Ovary (tissue), 9 donors: ENCODE measurements around the gene PDS5B. TPM values are rescaled to one million over a fixed set of nuclear protein-coding genes. Genes with fewer than 3 reads are reported as not detected.
"Not testable (repeated sequence)": the region's sequence is repeated elsewhere in the genome, so short reads cannot be mapped to it uniquely, and the experiment has no call there.

Experiments used
- DNase-seq, 5 donors: peaks; one replicate each; pipeline ENCODE4 v3.0.0-alpha.2; 2019 to 2020
- H3K27ac ChIP-seq, 2 donors: fragments of 200-600 bp; one replicate each; pipeline versions ENCODE4 v1.5.1 to v1.8.0; 2019 to 2022
- H3K27me3 ChIP-seq: fragments of 200-600 bp; one replicate; pipeline ENCODE4 v1.8.0; 2022
- H3K36me3 ChIP-seq: fragments of 200-600 bp; sonication (generic); one replicate; pipeline ENCODE4 v1.5.1; 2019
- H3K4me1 ChIP-seq: one replicate; pipeline ENCODE4 v1.8.1; 2013; ENCODE audit warnings: mild to moderate bottlenecking, moderate library complexity; ENCODE audit not compliant: insufficient read depth
- H3K4me3 ChIP-seq: fragments of 200-600 bp; sonication (generic); one replicate; pipeline ENCODE4 v1.5.1; 2017
- H3K9me3 ChIP-seq, 2 donors: fragments of 200-600 bp in 1 of 2; sonication (generic) in 1 of 2; one replicate each; pipeline versions ENCODE4 v1.5.1 to v1.8.1; 2013 to 2019; ENCODE audit warnings: mild to moderate bottlenecking in 1 of 2, moderate library complexity in 1 of 2
- EP300 ChIP-seq: sonication (generic); formaldehyde crosslinking; IDR thresholded peaks from one replicate; pipeline ENCODE4 v1.6.1; 2017; ENCODE audit warnings: antibody characterized with exemption
- POLR2A ChIP-seq: fragments of 450-650 bp; IDR thresholded peaks from one replicate; pipeline ENCODE4 v1.6.1; 2017; ENCODE audit warnings: antibody characterized with exemption, mild to moderate bottlenecking, moderate library complexity
- WGBS, 3 donors: extraction: QIAGEN DNeasy Blood & Tissue Kit in 1 of 3; methylation state at CpG; one replicate each; pipeline versions ENCODE4 v1.1.5 to v1.1.7; 2013 to 2017; 5-methylcytosine and 5-hydroxymethylcytosine counted together
- intact Hi-C, 4 donors: fragments of 100-400 bp; cut with DNase I; formaldehyde crosslinking; loops; one replicate each; pipeline versions ENCODE4 v1.11.0 to v1.15.1; 2022 to 2023
- polyA plus RNA-seq, 2 donors: library from polyadenylated mRNA; stranded (reverse); fragments of 200-250 nt in 1 of 2; fragments of 350-450 nt in 1 of 2; fragmentation: Illumina TruSeq in 1 of 2; extraction: RNeasy Lipid Tissue Mini Kit (QIAGEN cat#74804) in 1 of 2; gene quantifications; one replicate each; pipeline ENCODE4 v1.2.3, GENCODE V29; 2013 to 2014
- total RNA-seq, 7 donors: library from RNA; depleted of rRNA in 2 of 7; stranded (reverse); fragments of >200 nt in 2 of 7; fragmentation: NEBNext Ultra II Directional in 3 of 7; extraction: Animal tissue kit (Norgen Biotek cat#: 25700) in 3 of 7; gene quantifications; one replicate each; pipeline versions ENCODE4 v1.1.0 to v1.2.4, GENCODE V29; 2016 to 2023
- TF ChIP-seq, protein P1 (sequence below), 3 donors: fragments of 450-650 bp in 2 of 3; fragments of 200-600 bp in 1 of 3; IDR thresholded peaks; one replicate each; pipeline versions ENCODE4 v1.5.1 to v1.8.0; 2016 to 2022; ENCODE audit warnings: antibody characterized with exemption in 3 of 3, mild to moderate bottlenecking in 1 of 3
- donor health status: DM: no; HTN: no; CAD: no; lungs with moderate emphysema.
- donor health status: DM: no; HTN: no; CAD: no.
- donor health status: Bipolar disorder and iron deficiency.
- donor health status: DM: yes; HTN: yes; CAD: no.
- donor health status: DM: no; HTN: no; CAD: no.
- donor health status: DM: yes; HTN: yes; CAD: no.

Gene PDS5B
- total and polyA plus RNA-seq, 9 donors = 13.6 to 74.9 (median 55.5) TPM

DNA sequence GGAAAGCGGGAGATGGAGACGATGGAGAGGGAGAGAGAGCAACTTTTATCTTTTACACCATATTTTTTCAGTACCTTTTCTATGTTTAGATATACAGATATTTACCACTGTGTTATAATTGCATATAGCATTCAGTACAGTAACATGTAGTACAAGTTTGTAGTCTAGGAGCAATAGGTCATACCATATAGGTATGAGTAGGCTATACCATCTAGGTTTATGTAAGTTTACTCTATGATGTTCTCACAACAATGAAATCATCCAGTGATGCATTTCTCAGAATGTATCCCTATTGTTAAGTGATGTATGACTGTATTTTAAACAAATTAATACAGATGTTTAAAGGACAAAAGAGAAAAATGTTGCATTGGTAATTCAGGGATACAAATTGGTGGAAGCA, 136.1 kb downstream of the PDS5B start:
- no peaks in the 10 kb centered on the region for H3K36me3 ChIP-seq
- H3K4me1 ChIP-seq = peaks cover 8% of the 10 kb centered on the region
- no peaks in the 10 kb centered on the region for H3K27me3 ChIP-seq
- no peak overlapping the region for H3K4me3 ChIP-seq
- no peaks in the 10 kb centered on the region for H3K9me3 ChIP-seq
- no peak for TF ChIP-seq EP300
- TF ChIP-seq, protein P1, sequence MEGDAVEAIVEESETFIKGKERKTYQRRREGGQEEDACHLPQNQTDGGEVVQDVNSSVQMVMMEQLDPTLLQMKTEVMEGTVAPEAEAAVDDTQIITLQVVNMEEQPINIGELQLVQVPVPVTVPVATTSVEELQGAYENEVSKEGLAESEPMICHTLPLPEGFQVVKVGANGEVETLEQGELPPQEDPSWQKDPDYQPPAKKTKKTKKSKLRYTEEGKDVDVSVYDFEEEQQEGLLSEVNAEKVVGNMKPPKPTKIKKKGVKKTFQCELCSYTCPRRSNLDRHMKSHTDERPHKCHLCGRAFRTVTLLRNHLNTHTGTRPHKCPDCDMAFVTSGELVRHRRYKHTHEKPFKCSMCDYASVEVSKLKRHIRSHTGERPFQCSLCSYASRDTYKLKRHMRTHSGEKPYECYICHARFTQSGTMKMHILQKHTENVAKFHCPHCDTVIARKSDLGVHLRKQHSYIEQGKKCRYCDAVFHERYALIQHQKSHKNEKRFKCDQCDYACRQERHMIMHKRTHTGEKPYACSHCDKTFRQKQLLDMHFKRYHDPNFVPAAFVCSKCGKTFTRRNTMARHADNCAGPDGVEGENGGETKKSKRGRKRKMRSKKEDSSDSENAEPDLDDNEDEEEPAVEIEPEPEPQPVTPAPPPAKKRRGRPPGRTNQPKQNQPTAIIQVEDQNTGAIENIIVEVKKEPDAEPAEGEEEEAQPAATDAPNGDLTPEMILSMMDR (IDR thresholded peaks at IDR 0.05) = no peak
- TF ChIP-seq POLR2A = no peak
- H3K27ac ChIP-seq = no peak overlapping the region
- DNase-seq = no peak
- 96 to 100% (median 100%) methylated on average over 2 of the region's 2 CpGs for whole genome bisulfite sequencing, 3 donors
- intact Hi-C loops = no loop called here

DNA sequence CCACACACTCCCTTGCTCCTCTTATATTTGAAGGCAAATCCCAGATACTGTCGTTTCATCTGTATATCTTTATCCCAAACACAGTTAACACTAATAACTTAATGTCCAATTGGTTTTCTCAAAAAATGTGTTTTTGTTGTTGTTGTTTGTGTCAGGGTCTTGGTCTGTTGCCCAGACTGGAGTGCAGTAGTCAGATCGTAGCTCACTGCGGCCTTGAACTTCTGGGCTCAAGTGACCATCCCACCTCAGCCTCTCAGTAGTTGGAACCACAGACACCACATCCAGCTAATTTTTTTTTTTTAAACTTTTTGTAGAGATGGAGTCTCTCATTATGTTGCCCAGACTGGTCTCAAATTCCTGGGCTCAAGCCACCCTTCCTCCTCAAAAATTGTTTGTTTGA, 137.7 kb downstream of the PDS5B start:
- intact Hi-C loops = no loop called here
- Histone ChIP-seq H3K9me3 (no peaks in the 10 kb centered on the region), H3K4me1 (peaks cover 10% of the 10 kb centered on the region), H3K4me3 (no peak overlapping the region), H3K36me3 (no peaks in the 10 kb centered on the region), H3K27ac (peak overlapping the region in 1 of 2 donors; percentile 5), H3K27me3 (no peaks in the 10 kb centered on the region)
- no peak for TF ChIP-seq EP300
- TF ChIP-seq, protein P1 (IDR thresholded peaks at IDR 0.05) = no peak
- peak in 2 of 5 donors; percentile 25 for DNase-seq
- 12 to 28% (median 24%) methylated on average over 3 of the region's 3 CpGs for WGBS, 3 donors

DNA sequence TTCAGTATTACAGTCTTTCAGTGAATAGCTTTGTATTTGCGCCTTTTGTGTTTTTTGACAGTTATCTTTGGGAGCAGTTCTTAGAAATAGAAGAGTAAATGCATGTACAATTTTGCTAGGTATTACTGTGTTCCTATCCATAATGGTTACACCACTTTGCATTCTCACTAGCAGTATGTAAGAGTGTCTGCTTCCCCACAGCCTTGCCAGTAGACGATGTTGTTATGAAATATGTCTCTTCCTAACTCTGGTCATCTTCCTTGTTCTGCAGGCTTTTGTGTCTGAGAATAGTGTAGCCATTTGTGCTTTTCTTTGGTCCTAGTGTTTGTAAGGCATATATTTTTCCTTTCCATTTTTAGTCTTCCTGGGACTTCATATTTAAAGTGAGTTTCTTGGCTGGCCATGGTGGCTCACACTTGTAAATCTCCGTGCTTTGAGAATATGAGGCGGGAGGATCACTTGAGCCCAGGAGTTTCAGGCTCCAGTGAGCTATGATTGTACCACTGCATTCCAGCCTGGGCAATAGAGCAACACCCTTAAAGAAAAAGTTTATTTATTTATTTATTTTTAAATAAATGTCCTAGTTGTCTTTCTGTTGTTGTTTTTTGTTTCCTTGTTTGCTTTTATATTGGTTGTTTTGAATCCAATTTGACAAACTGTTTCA, 140.3 kb downstream of the PDS5B start:
- Histone ChIP-seq H3K4me3 (no peak overlapping the region), H3K4me1 (peaks cover 10% of the 10 kb centered on the region), H3K27me3 (no peaks in the 10 kb centered on the region), H3K27ac (no peak overlapping the region), H3K9me3 (no peaks in the 10 kb centered on the region), H3K36me3 (no peaks in the 10 kb centered on the region)
- no peak for TF ChIP-seq POLR2A
- TF ChIP-seq, protein P1 (IDR thresholded peaks at IDR 0.05) = no peak
- no peak for TF ChIP-seq EP300
- intact Hi-C loops = no loop called here
- no peak for DNase-seq
- WGBS, 3 donors = 91 to 97% (median 96%) methylated on average over 4 of the region's 4 CpGs

DNA sequence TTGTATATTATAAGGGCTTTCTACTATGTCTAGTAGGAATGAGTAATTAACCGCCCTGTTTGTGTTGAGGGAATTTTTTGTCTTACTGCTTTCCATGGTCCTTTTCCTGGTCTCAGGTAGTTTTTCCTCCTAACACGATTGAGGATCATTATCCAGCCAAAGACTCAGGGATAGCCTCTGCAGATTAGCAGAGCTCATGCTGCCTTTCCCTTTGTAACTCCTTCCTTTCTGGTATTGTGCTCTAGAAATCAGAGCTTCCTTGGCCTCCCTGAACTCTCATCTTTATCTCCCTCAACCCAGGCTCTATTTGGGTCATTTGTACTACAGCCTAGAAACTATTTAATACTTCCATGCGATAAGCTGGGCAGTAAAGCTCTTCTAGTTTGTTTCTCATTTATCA, 142.1 kb downstream of the PDS5B start:
- DNase-seq = no peak
- TF ChIP-seq, protein P1 (IDR thresholded peaks at IDR 0.05) = no peak
- TF ChIP-seq EP300 = no peak
- TF ChIP-seq POLR2A = no peak
- Histone ChIP-seq H3K4me1 (peaks cover 10% of the 10 kb centered on the region), H3K27ac (no peak overlapping the region), H3K36me3 (no peaks in the 10 kb centered on the region), H3K4me3 (no peak overlapping the region), H3K27me3 (no peaks in the 10 kb centered on the region), H3K9me3 (no peaks in the 10 kb centered on the region)
- 63 to 77% (median 70%) methylated on average over 3 of the region's 3 CpGs for WGBS, 3 donors
- intact Hi-C loops = no loop called here

DNA sequence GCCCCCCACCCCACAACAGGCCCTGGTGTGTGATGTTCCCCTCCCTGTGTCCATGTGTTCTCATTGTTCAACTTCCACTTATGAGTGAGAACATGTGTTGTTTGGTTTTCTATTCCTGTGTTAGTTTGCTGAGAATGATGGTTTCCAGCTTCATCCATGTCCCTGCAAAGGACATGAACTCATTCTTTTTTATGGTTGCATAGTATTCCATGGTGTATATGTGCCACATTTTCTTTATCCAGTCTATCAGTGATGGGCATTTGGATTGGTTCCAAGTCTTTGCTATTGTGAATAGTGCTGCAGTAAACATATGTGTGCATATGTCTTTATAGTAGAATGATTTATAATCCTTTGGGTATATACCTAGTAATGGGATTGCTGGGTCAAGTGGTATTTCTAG, 142.8 kb downstream of the PDS5B start:
- H3K4me3 ChIP-seq, H3K36me3 ChIP-seq, H3K27ac ChIP-seq, H3K27me3 ChIP-seq, intact Hi-C loops, H3K4me1 ChIP-seq, DNase-seq, H3K9me3 ChIP-seq: not testable (repeated sequence)
